ENCODE measurements around the gene PTPRN.

GRCh38 chr2:219289195-219289536 is 20.0 kb downstream of the PTPRN start:
- TF ChIP-seq POLR2AphosphoS5 (IDR thresholded peaks at IDR 0.05) = no peak
- TF ChIP-seq CTCF (IDR thresholded peaks at IDR 0.05) = no peak

Data from prostate gland (tissue), 2 donors.